Gastroesophageal sphincter (tissue), 4 donors: Measurements from ENCODE around the gene CFD. TPM values are rescaled to one million over a fixed set of nuclear protein-coding genes. Genes with fewer than 3 reads are reported as not detected.

ENCODE experiments used
- ATAC-seq: fragments of 150-250 bp; one replicate; pipeline ENCODE4 v1.9.1; 2016; ENCODE audit warnings: mild to moderate bottlenecking, moderate library complexity
- H3K27ac ChIP-seq, 4 donors: fragments of 200-600 bp; sonication (generic) in 3 of 4; 1 replicate in 3 of 4; 2 replicates in 1 of 4; pipeline ENCODE4 v1.5.1; 2016 to 2019
- H3K27me3 ChIP-seq: fragments of 200-600 bp; sonication (generic); one replicate; pipeline ENCODE4 v1.5.1; 2019
- H3K36me3 ChIP-seq, 2 donors: fragments of 200-600 bp; sonication (generic); one replicate each; pipeline ENCODE4 v1.5.1; 2019; ENCODE audit warnings: control low read depth in 1 of 2
- H3K4me1 ChIP-seq, 3 donors: fragments of 200-600 bp; sonication (generic); 1 replicate in 2 of 3; 2 replicates in 1 of 3; pipeline ENCODE4 v1.5.1; 2016 to 2019; ENCODE audit warnings: control low read depth in 2 of 3
- H3K4me3 ChIP-seq, 2 donors: fragments of 200-600 bp; sonication (generic); one replicate each; pipeline ENCODE4 v1.5.1; 2019; ENCODE audit warnings: mild to moderate bottlenecking in 1 of 2, moderate library complexity in 1 of 2
- H3K9me3 ChIP-seq, 3 donors: fragments of 200-600 bp; sonication (generic); one replicate each; pipeline ENCODE4 v1.5.1; 2017 to 2019; ENCODE audit warnings: control low read depth in 2 of 3
- CTCF ChIP-seq, 4 experiments: fragments of 200-600 bp in 2 of 4; fragments of 450-650 bp in 2 of 4; sonication (generic) in 1 of 4; IDR thresholded peaks; one replicate each; pipeline ENCODE4 v1.5.1; 2017 to 2019; ENCODE audit warnings: antibody characterized with exemption in 4 of 4, mild to moderate bottlenecking in 2 of 4, moderate library complexity in 2 of 4
- EP300 ChIP-seq: sonication (generic); formaldehyde crosslinking; IDR thresholded peaks from one replicate; pipeline ENCODE4 v1.6.1; 2017; ENCODE audit warnings: antibody characterized with exemption, mild to moderate bottlenecking
- POLR2A ChIP-seq, 2 donors: fragments of 450-650 bp; IDR thresholded peaks; one replicate each; pipeline ENCODE4 v1.6.1; 2017; ENCODE audit warnings: antibody characterized with exemption in 2 of 2, mild to moderate bottlenecking in 2 of 2, moderate library complexity in 1 of 2
- POLR2AphosphoS5 ChIP-seq: sonication (generic); formaldehyde crosslinking; IDR thresholded peaks from one replicate; pipeline ENCODE4 v1.6.1; 2017; ENCODE audit warnings: antibody characterized with exemption
- WGBS, 2 donors: methylation state at CpG; one replicate each; pipeline ENCODE4 v1.1.5; 2018; ENCODE audit warnings: low coverage in 1 of 2; 5-methylcytosine and 5-hydroxymethylcytosine counted together
- total RNA-seq, 4 donors: library from RNA; depleted of rRNA; stranded (reverse); fragments of >200 nt; gene quantifications; one replicate each; pipeline ENCODE4 v1.1.0, GENCODE V29; 2016

Gene CFD
- total RNA-seq, 4 donors from 2014 or later: 229 to 1,118 (median 654) TPM

DNA sequence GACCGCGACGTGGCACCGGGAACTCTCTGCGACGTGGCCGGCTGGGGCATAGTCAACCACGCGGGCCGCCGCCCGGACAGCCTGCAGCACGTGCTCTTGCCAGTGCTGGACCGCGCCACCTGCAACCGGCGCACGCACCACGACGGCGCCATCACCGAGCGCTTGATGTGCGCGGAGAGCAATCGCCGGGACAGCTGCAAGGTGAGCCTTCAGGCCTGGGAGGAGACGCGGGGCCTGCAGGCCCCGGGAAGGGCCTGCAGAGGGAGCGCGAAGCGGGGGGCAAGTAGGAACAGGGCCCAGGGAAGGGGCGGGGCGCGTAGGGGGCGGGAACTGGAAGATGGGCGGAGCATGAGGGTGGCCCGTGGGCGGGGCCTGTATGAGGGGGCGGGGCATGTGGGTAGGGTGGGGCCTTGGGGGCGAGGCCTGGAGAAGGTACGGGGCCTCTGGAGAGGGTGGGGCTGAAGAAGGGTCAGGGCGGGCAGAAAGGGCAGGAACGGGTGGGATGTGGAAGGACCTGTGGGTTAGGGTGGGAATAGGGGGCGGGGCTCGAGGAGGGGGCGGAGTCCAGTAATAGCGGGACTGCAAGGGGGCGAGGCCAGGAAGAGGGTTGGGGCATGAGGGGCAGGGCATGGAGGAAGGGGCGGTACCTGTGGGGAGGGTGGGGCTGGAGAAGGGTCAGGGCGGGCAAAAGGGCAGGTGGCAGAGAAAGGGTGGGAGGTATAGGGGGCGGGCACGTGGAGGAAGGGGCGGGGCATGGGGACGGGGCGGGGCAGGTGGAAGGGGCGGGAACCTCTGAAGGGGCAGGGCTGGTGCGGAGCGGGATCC lies 2.5 kb downstream of the CFD start:
- peak overlapping the region in 1 of 4 donors; percentile 45 for H3K27ac ChIP-seq
- H3K27me3 ChIP-seq: peaks cover 62% of the 10 kb centered on the region
- H3K4me1 ChIP-seq: peaks cover 0 to 55% (median 7%) of the 10 kb centered on the region in 3 donors
- TF ChIP-seq EP300: no peak
- TF ChIP-seq POLR2AphosphoS5: no peak
- no peak for TF ChIP-seq POLR2A (IDR thresholded peaks at IDR 0.05)
- TF ChIP-seq CTCF (IDR thresholded peaks at IDR 0.05): no peak
- no peaks in the 10 kb centered on the region for H3K9me3 ChIP-seq
- H3K36me3 ChIP-seq: no peaks in the 10 kb centered on the region
- H3K4me3 ChIP-seq: peak overlapping the region in 1 of 2 donors; percentile 51
- no peak for ATAC-seq
- WGBS, 2 donors: 0% methylated on average over 5 of the region's 60 CpGs; no CpG with 5 or more reads in 1 of the 2 donors

DNA sequence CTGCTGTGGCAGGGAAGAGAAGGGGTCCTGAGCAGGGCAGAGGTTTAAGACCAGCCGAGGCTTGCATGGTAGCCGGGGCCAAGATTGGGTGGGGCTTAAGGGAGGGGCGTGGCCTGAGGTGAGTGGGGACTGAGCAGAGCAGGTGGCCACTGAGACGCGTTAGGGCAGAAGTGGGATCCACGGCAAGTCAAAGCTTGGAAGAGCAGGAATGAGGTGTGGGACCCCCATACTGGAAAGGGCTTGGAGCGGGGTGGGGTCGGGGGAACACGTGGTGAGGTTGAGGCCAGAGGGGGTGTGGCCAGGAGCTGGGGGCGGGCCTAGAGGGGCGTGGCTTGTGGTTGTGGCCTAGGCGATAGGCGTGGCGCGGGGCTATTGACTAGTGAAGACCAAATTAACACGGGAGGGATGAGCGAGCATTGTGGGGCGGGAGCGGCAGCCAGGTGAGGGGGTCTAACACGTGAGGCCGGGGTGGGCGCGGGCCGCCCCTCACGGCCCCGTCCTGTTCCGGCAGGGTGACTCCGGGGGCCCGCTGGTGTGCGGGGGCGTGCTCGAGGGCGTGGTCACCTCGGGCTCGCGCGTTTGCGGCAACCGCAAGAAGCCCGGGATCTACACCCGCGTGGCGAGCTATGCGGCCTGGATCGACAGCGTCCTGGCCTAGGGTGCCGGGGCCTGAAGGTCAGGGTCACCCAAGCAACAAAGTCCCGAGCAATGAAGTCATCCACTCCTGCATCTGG lies 3.3 kb downstream of the CFD start:
- peaks cover 0 to 5% of the 10 kb centered on the region in 2 donors for H3K36me3 ChIP-seq
- WGBS, 2 donors: 16 to 45% methylated on average over 4 to 23 of the region's 48 CpGs
- peaks cover 0 to 55% (median 7%) of the 10 kb centered on the region in 3 donors for H3K4me1 ChIP-seq
- no peak for TF ChIP-seq EP300
- no peak for TF ChIP-seq CTCF (IDR thresholded peaks at IDR 0.05)
- no peak for TF ChIP-seq POLR2A (IDR thresholded peaks at IDR 0.05)
- no peak for TF ChIP-seq POLR2AphosphoS5
- H3K9me3 ChIP-seq: no peaks in the 10 kb centered on the region
- peaks cover 55% of the 10 kb centered on the region for H3K27me3 ChIP-seq
- no peak for ATAC-seq
- H3K27ac ChIP-seq: peak overlapping the region in 1 of 4 donors; percentile 45
- peak overlapping the region in 1 of 2 donors; percentile 51 for H3K4me3 ChIP-seq

DNA sequence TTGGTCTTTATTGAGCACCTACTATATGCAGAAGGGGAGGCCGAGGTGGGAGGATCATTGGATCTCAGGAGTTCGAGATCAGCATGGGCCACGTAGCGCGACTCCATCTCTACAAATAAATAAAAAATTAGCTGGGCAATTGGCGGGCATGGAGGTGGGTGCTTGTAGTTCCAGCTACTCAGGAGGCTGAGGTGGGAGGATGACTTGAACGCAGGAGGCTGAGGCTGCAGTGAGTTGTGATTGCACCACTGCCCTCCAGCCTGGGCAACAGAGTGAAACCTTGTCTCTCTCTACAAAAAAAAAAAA lies 3.8 kb downstream of the CFD start:
- peaks cover 51% of the 10 kb centered on the region for H3K27me3 ChIP-seq
- H3K4me1 ChIP-seq: peaks cover 0 to 59% (median 7%) of the 10 kb centered on the region in 3 donors
- H3K27ac ChIP-seq: peak overlapping the region in 1 of 4 donors; percentile 0
- 77% methylated on average over 5 of the region's 7 CpGs; no CpG with 5 or more reads in 1 of the 2 donors for WGBS, 2 donors
- H3K36me3 ChIP-seq: peaks cover 0 to 11% of the 10 kb centered on the region in 2 donors
- TF ChIP-seq POLR2AphosphoS5: no peak
- TF ChIP-seq EP300: no peak
- no peak for TF ChIP-seq CTCF (IDR thresholded peaks at IDR 0.05)
- no peak for TF ChIP-seq POLR2A (IDR thresholded peaks at IDR 0.05)
- peak overlapping the region in 1 of 2 donors; percentile 51 for H3K4me3 ChIP-seq
- ATAC-seq: no peak
- H3K9me3 ChIP-seq: no peaks in the 10 kb centered on the region

DNA sequence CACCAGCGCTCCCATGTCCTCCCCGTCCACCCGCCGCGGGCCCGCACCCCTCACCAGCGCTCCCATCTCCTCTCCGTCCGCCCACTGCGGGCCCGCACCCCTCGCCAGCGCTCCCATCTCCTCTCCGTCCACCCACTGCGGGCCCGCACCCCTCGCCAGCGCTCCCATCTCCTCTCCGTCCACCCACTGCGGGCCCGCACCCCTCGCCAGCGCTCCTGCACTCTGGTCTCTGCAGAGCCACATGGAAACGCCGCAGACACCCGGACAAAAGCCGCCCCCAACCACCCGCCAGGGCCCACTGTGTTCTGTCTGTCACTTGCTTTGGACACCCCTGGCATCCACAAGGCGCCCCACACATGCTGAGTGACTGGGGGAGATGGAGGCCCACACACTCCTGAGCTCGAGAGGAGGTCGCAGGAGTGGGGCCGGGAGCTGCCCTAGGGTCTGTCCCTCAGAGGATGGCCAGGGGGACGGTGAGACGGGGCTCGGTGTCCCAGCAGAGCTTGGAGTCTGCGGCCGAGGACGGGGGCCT lies 7.4 kb downstream of the CFD start:
- Histone ChIP-seq H3K9me3 (no peaks in the 10 kb centered on the region), H3K27me3 (peaks cover 15% of the 10 kb centered on the region), H3K4me1 (peaks cover 0 to 58% (median 2%) of the 10 kb centered on the region in 3 donors), H3K36me3 (peaks cover 0 to 41% of the 10 kb centered on the region in 2 donors), H3K27ac (no peak overlapping the region), H3K4me3 (no peak overlapping the region)
- no CpG with 5 or more reads among the region's 38 CpGs for WGBS, 2 donors
- no peak for ATAC-seq
- no peak for TF ChIP-seq POLR2A (IDR thresholded peaks at IDR 0.05)
- TF ChIP-seq EP300: no peak
- TF ChIP-seq POLR2AphosphoS5: no peak
- TF ChIP-seq CTCF (IDR thresholded peaks at IDR 0.05): no peak
